NT2/D1 (cell line): ENCODE data around the gene EXD2.

Experiments
- SUZ12 ChIP-seq: IDR thresholded peaks from 2 replicates; pipeline ENCODE4 v1.6.1; 2011; ENCODE audit not compliant: insufficient read length, insufficient read depth; ENCODE audit errors: extremely low read depth
- ZNF274 ChIP-seq: IDR thresholded peaks from 2 replicates; pipeline ENCODE4 v1.6.1; 2011; ENCODE audit warnings: mild to moderate bottlenecking, low read depth, low read length

GRCh38 chr14:69269381-69269780, 78.1 kb downstream of the EXD2 start:
- TF ChIP-seq ZNF274 (no peak), SUZ12 (no peak)
